NCI-H2227 treated with DMSO at 0.1 percent for 48 hours (cell line): ENCODE measurements around the gene ODC1.

Source experiments
- DNase-seq: peaks from one replicate; lab custom pipeline; 2025; lab: John Stamatoyannopoulos, UW

Gene ODC1

DNA sequence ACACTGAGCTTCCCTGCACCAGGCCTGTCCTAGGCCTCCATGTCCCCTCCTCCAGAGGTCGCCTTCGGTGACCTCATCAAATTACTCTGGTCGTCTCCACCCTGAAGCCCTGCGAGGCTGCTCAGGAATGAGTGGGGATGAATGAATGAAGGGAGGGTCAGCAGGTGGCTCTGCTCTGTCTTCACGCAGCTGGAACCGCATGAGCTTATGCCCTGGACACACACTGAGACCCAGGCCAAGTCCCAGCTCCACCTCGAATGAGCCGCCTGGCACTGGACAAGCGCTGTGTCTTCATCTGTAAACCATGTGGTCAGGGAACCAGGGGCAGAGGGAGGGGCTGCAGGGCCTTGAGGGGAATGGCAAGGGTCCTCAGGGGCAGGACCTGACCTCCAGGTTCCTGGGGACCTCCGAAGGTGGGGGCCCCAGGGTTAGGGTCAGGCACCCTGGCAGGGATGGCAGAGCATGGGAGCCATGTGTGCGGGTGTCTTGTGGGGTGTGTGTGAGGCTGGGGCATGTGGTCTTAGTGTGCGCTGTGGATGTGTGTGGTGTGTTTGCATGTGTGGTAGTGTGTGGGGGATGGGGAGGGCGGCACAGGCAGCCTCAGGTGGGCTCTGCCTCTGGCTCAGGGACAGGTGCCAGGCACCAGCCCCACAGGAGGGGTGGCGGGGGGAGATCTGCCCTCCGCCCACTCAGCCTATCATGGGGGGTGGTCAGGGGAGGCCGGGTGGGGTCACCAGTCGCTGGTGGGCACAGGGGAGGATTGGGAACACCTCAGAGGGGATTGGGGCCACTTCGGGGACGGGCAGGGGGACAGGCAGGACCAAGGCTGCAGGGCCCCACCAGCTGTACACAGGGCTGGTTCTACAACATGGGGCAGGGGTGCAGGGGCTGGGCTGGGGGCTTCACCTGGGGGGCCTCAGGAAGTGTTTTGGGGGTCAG lies 13.9 kb downstream of the ODC1 start:
- DNase-seq: no peak

DNA sequence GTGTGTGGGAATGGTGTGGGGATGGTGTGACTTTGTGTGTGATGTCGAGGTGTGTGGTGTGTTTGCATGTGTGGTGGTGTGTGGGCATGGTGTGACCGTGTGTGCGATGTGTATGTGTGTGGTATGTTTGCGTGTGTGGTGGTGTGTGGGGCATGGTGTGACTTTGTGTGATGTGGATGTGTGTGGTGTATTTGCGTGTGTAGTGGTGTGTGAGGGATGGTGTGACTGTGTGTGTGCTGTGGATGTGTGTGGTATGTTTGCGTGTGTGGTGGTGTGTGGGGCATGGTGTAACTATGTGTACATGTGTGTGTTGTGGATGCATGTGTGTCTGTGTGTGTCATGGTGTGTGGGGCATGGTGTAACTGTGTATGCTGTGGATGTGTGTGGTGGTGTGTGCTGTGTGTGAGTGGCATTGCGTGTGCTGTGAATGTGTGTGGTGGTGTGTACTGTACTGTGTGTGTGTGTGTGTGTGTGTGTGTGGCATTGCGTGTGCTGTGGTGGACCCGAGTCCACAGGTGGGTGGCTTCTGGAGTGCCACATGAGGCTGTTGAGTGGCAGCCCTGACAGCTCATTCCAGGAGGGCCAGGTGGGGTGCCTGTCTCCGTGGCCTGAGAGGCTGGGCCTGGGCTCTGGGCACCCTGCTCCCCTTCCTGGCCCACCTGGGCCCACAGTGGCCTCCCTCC lies 14.7 kb downstream of the ODC1 start:
- DNase-seq: no peak

DNA sequence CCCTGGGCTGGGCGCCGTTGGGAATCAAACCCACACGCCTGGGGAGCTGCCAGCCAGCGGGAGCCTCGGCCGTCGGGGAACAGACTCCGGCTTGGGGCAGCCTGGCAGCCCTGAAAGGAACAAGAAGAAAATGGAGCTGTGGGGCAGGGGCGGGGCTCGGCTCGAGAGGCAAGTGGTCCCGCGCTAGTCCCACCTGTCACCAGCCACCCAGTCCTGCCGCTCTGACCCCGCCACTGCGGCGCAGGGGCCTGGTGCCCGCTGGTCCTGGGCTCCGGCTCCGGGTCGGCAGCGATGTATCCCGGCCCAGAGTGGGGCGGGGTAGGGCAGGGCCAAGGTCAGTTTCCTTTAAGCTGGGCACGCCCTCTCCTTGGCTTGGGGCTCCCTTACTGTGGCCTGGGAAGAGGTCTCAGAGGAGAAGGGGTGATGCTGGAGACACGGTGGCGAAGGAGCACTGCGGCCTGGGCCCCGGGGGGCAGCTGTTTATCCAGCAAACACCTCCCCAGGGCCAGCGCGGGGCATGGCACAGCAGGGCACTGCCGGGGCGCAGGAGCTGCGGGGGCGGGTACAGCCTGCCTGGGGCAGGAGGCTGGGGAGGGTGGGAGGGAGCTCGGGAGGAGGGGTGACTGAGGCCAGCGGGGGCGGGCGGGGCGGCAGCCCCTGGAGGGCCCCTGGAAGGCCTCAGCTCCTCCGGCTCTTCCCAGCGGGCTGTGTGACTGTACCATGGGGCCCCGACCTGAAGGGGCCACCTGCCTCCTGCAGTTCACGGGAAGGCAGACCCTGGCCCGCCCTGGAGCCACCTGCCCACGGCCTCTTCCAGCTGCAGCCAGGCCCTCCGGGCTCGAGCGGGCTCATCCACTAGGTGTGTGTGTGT lies 15.6 kb downstream of the ODC1 start:
- no peak for DNase-seq

DNA sequence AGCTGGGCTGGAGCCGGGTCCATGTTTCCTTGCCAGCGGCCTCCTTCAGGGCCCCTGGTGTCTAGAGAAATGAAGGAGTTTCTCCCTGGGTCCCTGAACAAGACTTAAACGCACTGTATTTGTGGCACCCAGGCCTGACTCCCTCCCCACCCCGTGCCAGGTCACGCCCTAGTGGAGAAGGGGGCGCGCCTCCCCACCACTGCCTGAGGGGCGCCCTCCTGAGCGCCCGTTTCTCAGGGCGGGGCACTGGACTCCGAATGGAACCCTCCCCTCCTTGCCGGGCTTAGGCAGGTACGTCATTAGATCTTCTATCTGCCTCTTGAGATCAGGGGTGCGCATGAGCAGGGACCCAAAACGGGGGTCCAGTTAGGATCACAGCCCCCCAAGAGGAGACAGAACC lies 16.3 kb downstream of the ODC1 start:
- no peak for DNase-seq

DNA sequence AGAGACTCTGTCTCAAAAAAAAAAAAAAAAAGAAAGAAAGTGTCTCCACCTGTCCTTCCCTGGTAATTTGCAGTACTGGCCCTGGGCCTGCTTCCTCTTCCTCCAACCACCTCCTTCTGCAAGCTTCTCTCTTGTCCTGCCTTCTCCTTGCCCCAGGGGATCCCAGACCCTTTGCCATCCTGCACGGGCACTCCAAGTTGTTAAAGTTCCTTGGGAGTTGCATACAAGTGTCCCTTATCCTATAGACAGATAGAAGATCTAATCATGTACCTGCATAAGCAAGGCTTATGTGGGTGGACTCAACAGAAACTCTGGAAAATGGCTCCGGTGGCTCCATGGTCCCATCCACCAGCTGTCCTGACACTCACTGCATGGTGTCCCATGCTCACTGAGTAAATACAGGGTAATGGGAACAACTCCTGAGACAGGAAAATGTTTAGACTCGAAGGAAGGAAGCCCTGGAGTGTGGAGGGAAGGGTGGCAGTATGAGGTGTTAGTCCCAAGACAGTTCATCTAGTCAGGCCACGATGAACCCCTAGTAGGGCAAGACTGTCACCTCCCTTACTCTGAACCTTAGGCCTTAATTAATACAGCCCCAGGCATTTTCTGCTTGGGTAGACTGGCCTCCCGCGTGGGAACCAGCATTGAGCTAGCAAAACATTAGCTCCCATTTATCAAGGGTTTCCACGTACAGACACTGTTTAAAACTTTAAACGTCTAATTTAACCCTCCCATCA lies 17.1 kb downstream of the ODC1 start:
- DNase-seq: no peak

DNA sequence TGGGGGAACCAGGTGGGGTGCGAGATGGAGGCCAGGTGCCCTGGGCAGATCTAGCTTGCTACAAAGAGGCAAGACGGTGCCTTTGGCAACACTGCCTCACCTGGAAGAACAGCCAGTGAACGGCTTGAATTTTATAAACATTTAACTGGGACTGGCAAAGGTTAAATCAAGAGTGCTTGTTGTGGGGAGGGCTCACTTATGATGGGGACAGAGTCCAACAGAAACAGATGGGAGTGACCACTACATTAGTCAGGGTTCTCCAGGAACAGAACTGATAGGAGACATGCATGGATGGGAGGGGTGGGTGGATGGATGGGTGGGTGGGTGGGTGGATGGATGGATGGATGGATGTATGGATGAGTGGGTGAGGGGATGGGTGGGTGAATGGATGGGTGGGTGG lies 19.2 kb downstream of the ODC1 start:
- DNase-seq: no peak

DNA sequence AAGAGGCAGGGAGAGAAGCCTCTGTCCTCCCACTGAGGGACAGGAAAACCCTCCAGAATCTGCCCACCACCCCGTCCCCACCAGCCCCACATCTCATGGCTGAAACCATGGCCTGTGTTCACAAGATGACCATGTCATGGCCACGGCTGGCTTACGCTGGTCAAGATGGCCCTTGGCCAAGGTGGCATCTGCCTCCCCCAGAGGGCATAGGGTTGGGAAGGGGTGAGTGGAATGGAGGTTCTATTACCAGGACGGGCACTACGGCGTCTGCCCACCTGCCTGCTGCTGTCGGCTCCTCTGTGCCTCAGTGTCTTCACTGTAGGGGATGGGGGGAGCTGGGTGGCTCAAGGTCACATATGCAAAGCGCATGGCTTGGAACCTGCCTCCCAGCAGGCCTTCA lies 19.8 kb downstream of the ODC1 start:
- DNase-seq: no peak

DNA sequence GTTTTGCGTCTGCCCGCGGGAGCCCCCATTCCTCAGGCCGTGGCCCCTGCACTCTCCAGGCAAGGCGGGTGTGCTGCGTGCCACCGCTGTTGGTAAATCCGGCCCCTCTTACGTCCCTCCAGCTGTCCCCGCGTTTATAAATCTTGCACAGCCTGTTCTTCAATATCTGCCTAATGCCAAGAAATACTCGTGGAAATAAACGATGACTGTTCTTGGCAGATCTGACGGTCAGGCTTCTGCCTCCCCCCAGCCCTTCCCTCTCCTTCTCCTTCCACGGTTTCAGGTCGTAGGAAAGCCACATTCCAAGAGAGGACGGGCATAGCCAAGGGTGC lies 20.5 kb downstream of the ODC1 start:
- DNase-seq: no peak

DNA sequence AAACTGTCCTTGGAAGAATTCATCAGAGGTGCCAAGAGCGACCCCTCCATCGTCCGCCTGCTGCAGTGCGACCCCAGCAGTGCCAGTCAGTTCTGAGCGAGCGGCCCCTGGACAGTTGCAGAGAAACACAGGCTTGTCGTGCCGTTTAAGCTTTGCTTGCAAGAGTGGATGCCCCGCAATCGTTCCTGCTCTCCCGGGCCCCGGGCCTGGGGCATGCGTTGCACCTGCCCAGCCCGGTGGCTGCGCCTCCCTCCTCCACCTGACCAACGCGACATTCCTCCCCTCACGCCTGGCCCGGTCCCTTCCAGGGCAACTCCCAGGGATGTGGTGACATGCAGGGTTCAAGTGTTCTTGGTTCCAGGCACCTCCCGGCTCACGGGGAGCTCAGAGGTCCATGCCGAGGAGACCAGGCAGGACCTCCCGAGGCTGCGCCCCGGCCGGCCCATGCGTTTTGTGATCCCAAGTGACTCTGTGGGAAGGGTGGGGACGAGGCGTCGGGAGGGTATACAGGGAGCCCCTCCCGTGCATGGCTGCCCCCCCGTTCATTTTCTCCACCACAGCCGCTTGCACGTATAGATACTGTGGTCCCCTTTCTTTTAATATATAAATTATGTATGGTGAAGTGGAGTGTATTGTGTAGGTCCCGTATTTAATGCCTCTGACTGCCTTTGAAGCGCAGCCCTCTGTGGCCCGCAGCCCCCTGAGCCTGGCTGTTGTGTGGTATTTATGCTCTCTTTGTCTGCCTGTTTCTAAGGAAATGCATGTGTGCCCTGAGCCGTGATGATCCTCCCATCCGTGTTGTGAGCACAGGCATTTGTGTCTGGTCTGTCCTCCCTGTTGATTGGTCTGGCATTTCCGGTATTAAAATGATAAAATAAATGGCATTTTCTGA lies 21.2 kb downstream of the ODC1 start:
- no peak for DNase-seq

DNA sequence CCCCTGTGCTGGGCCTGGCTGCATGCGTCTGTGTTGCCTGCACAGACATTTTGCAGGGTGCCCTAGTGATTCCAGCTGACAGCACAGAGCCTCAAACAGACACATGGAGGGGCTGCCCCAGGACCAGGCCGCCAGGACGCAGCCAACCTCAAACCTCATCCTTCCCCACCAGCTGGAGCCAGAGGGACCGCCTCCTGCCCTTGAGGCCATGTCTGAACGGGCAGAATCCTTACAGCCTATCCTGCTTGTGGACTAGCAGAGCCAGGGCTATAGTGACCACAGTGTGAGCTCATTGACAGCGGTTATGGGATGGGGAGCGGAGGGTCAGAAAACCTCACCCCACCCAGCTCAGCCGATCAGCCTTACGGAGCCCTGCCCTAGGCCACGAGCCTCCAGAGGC lies 22.4 kb downstream of the ODC1 start:
- DNase-seq: no peak

DNA sequence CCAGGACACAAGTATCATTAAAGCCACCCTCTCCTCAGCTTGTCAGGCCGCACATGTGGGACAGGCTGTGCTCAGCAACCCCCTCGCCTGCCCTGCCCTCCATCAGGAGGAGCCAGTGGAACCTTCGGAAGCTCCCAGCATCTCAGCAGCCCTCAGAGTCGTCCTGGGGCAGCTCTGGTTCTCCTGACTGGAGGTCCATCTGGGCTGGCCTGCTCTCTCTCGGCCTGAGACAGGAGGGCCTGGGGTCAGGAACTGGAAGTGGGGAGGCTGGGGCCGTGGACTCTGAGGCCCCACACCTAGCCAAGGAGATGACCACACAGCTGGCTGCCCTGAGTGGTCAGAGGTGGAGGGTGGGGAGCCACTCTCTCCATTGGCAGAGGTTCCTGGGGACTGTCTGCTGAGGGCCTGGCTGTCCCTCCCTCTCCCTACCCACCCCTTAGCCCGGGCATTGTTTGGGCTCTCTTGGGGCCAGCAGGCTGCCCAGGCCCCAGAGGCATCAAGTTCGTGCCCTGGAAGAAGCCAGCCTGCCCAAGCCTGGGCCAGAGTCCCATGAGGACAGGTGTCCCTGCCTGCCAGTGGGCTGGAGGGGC lies 23.1 kb downstream of the ODC1 start:
- DNase-seq: no peak

DNA sequence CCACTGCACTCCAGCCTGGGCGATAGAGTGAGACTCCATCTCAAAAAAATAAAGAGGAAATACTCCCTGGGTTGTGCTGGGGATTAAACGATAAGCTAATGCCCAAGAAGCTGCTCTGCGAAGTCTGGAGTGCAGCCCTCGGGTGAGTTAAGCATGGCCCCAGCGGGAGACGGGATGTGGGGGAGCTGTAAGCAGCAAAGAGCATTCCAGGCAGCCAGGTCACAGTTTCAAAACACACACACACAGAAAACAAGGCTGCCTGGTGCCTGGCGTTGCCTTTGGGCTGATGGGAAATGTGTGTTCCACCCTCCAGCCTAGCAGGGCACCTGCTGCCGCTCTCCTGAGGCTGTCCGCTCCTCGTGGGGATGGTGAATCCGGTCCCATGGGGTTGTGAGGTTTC lies 24.1 kb downstream of the ODC1 start:
- DNase-seq: no peak

DNA sequence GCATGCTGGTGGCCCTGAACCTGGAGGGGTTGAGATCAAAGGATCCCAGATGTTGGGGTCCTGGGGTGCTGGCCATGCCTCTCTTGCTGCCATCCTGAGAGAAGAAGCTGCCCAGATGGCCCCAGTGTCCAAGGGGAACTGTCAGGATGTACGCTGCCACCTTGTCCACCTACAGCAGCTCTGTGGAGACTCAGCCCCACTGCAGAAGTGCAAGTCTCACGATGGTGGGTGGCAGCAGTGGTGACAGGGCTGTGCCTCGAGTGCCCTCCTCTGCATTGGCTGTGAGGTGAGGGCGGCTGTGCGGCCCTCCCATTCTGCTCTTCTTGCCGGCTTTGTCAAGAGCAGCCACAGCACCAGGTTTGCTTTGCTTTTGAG lies 24.7 kb downstream of the ODC1 start:
- no peak for DNase-seq

DNA sequence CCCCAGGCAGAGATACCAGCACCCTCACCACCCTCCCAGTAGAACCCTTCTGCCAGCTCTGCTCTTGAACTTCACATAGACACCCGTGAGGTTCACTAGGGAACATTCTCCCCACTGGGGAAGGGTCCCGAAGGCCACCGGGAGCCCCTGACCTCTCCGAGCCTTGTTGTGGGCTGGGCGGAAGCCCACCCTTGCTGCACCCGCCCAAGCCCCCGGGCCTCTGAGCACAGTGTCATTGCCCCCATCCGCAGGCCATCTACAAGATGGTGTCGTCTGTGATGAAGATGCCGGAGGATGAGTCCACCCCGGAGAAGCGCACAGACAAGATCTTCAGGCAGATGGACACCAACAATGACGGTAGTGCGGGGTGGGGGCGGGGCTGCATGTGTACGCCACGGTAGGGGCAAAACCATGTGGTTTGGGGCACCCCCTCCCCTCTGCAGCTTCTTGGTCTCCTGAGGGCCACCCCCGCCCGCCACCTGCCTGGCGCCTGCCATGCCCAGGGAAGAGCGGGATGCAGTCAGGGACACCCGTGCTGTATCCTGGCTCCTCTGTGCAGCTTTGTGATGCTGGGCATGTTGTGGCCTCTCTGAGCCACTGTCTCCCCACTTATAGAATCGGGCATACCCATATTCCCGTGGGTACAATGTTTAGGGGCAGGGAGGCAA lies 25.3 kb downstream of the ODC1 start:
- no peak for DNase-seq

DNA sequence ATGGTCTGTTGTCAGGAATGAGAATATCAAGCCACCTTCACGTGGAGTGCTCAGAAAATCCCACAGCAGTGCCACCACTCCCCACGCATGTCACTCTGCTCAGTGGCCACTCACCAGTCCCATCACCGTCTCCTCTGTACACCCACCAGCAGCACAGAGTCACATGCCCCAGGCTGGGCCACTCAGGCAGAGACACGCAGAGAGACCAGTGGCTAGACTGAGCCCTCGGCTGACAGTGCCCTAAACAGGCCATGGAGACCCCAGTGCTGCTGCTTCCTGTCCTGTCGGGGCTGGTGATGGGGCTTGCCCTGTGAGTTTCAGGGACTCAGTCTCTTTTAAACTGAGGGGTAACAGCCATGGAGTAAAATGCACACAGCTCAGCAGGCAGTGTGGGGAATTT lies 25.9 kb downstream of the ODC1 start:
- no peak for DNase-seq

DNA sequence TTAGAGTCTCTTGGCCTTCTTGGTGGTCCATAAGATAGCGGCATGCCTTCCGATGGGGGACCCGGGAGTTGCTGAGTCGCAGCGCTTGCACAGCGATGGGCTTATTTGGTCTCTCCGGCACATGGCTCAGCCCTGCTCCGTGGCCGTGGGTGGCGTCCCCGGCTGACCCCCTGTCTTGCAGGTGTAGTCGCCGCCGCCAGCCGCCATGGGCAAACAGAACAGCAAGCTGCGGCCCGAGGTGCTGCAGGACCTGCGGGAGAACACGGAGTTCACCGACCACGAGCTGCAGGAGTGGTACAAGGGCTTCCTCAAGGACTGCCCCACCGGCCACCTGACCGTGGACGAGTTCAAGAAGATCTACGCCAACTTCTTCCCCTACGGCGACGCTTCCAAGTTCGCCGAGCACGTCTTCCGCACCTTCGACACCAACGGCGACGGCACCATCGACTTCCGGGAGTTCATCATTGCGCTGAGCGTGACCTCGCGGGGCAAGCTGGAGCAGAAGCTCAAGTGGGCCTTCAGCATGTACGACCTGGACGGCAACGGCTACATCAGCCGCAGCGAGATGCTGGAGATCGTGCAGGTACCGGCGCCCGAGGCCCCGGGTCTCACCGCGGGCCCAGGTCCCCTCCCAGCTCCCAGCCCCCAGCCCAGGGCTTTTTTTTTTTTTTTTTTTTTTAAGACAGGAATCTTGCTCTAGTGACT lies 28.4 kb downstream of the ODC1 start:
- DNase-seq: no peak

DNA sequence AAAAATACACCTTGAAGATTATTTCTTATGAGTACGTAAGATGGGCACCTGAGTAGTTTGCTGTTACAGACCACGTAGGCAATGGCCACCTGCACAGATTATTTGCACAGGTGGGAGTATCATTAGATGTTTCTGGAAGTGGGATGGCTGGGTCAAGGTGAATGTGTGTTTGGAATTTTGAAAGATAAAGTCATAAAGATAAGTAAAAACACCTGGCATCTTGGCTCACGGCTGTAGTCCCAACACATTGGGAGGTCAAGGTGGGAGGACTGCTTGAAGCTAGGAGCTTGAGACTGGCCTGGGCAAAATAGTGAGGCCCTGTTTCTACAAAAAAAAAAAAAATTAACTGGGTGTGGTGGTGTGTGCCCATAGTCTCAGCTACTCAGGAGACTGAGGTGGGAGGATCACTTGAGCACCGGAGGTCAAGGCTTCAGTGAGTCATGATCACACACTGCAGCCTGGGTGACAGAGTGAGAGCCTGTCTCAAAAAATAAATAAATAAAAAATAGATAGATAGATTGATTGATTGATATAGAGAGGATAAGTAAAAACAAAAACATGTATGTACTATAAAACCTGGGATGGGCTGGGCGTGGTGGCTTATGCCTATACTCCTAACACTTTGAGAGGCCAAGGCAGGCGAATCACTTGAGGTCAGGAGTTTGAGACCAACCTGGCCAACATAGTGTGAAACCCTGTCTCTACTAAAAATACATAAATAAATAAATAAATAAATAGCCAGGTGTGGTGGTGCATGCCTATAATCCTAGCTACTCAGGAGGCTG lies 30.4 kb downstream of the ODC1 start:
- no peak for DNase-seq

DNA sequence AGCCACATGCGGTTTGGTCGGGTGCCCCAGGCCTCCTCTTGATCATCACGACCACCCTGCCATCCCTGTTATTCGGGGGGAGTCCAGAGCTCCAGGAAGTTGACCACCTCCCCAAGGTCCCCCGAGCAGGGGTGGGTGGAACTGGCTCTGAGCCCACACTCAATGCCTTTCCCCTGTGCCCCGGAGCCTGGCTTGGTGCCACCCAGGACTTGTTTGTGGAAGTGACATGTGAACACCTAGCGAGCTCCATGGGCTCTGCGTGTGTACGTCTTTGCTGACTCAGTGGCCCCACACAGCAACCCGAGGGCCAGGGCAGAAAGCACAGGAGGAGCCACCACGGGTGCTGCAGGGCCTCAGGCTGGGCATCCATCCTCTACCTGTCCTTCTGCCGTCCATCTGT lies 32.5 kb downstream of the ODC1 start:
- no peak for DNase-seq

DNA sequence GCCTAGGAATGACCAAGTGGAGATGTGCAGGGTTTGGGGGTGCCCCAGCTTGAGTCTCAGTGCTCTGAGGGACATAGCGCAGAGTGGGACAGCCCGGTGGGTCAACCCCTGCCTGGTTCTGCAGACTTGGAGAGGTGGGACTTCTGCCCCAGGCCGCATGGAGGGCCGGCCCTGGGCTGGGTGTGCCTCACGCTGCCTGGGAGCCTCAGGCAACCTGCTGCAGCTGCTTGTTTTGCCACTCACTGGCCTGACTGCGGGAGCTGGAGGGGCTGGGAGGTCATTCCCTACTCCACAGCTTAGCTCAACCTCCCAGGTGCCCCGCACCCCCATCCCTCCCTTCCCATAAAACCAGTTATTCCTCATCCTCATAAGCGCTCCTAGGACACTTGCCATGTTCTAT lies 33.1 kb downstream of the ODC1 start:
- DNase-seq: no peak
